Measurements from ENCODE around the gene OR8K5. TPM values are rescaled to one million over a fixed set of nuclear protein-coding genes. Genes with fewer than 3 reads are reported as not detected.
"Not testable (repeated sequence)": the region's sequence is repeated elsewhere in the genome, so short reads cannot be mapped to it uniquely, and the experiment has no call there.

OR8K5 gene
- total RNA-seq, 1 donor from 2014 or later = not detected

DNA sequence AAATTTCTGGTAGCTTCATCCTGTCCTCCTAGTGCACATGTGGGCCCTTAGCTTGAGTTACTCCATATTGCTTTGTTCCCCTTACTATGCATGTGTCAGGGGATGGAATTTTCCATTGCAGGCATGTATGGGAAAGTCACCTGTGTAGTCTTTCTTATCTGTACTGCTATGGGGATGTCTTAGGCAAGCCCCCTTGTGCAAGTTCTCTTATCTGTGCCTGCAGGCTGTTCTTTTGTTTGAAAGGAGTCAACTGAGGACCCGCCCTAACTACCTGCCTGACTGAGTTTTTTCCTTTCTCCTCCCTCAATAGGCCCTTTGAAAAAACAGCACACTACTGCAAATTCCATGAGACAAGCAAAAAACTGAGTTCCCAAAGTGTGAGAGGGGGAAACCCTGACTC, 8.7 kb downstream of the OR8K5 start:
- Mint-ChIP-seq H3K27me3 (no peaks in the 10 kb centered on the region), H3K36me3 (no peaks in the 10 kb centered on the region), H3K9me3 (peaks cover 5% of the 10 kb centered on the region), H3K4me3 (no peak overlapping the region), H3K27ac (no peak overlapping the region), H3K4me1 (ENCODE audit: unreplicated experiment) (no peaks in the 10 kb centered on the region)
- no peak for TF ChIP-seq CTCF (conservative IDR thresholded peaks at IDR 0.05)
- DNase-seq (ENCODE audit: extremely low spot score, unreplicated experiment) = no peak

GRCh38 chr11:56143681-56144080, 16.4 kb downstream of the OR8K5 start:
- H3K9me3 Mint-ChIP-seq; H3K4me3 Mint-ChIP-seq; DNase-seq (ENCODE audit: extremely low spot score, unreplicated experiment); H3K27ac Mint-ChIP-seq; H3K27me3 Mint-ChIP-seq; H3K36me3 Mint-ChIP-seq; H3K4me1 Mint-ChIP-seq (ENCODE audit: unreplicated experiment): not testable (repeated sequence)

DNA sequence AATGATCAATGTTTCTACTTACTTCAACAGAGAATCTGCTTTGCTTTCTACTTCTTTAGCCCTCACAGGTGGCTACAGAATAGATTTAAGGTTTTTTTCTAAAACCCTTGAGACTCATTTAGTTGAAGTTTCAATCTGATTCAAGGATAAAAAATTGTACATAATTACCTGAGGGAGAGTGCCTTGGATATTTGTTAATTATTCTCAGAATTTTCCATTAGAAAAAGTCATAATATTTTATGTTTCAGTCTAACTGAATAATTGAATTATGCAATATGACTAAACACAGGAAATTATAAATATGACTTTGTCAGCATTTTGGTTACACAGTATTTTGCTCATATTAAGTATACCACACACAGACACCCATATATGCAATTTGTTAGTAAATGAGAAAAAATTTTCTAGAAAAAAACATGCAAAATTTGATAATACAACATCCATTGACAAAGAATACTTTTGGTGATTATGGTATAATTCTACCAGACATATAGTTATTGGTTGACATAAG, 19.9 kb downstream of the OR8K5 start, which contains the start of gene OR8J3:
OR8J3 (minus strand) TSS at position 51 of the 511 bp plus-strand sequence. CDS start 2,483 bp downstream, outside the sequence.
- Mint-ChIP-seq H3K27ac (no peak within 1 kb of the TSS), H3K9me3 (no peaks in the 10 kb centered on the region), H3K4me3 (no peak within 1 kb of the TSS), H3K36me3 (no peaks in the 10 kb centered on the region), H3K27me3 (no peaks in the 10 kb centered on the region), H3K4me1 (ENCODE audit: unreplicated experiment) (no peaks in the 10 kb centered on the region)
- no peak for DNase-seq (ENCODE audit: extremely low spot score, unreplicated experiment)
- TF ChIP-seq CTCF (conservative IDR thresholded peaks at IDR 0.05) = no peak

GRCh38 chr11:56122073-56122472, 38.0 kb downstream of the OR8K5 start, which contains the start of gene OR8H3:
TSS of gene OR8H3 (plus strand) at chr11:56122373. CDS start at chr11:56122373, 0 bp downstream.
- Mint-ChIP-seq H3K36me3 (no peaks in the 10 kb centered on the region), H3K9me3 (no peaks in the 10 kb centered on the region), H3K27me3 (no peaks in the 10 kb centered on the region), H3K4me3 (no peak within 1 kb of the TSS), H3K27ac (no peak within 1 kb of the TSS), H3K4me1 (ENCODE audit: unreplicated experiment) (no peaks in the 10 kb centered on the region)
- TF ChIP-seq CTCF (conservative IDR thresholded peaks at IDR 0.05) = no peak
- DNase-seq (ENCODE audit: extremely low spot score, unreplicated experiment) = no peak

Other genes starting within 250 kb of the OR8K5 start
- gene OR5W2, start 245.7 kb downstream of the OR8K5 start, total RNA-seq (ENCODE audit: low replicate concordance) = not detected in 2 replicates
- not detected in 2 replicates for gene OR5I1, start 223.9 kb downstream of the OR8K5 start, total RNA-seq (ENCODE audit: low replicate concordance)
- gene OR10AG1, start 190.4 kb downstream of the OR8K5 start, total RNA-seq (ENCODE audit: low replicate concordance) = not detected in 2 replicates
- gene OR5F1, start 165.7 kb downstream of the OR8K5 start, total RNA-seq (ENCODE audit: low replicate concordance) = not detected in 2 replicates
- not detected in 2 replicates for gene OR5AS1, start 132.7 kb downstream of the OR8K5 start, total RNA-seq (ENCODE audit: low replicate concordance)
- gene OR8I2, start 67.0 kb downstream of the OR8K5 start, total RNA-seq (ENCODE audit: low replicate concordance) = not detected in 2 replicates
- not detected in 2 replicates for gene OR8H2, start 56.6 kb downstream of the OR8K5 start, total RNA-seq (ENCODE audit: low replicate concordance)
- not detected in 2 replicates for gene OR8H3, start 37.9 kb downstream of the OR8K5 start, total RNA-seq (ENCODE audit: low replicate concordance)
- not detected in 2 replicates for gene OR8J3, start 20.1 kb downstream of the OR8K5 start, total RNA-seq (ENCODE audit: low replicate concordance)
- not detected in 2 replicates for gene OR5J2, start 16.3 kb upstream of the OR8K5 start, total RNA-seq (ENCODE audit: low replicate concordance)
- gene OR5T2, start 73.9 kb upstream of the OR8K5 start, total RNA-seq (ENCODE audit: low replicate concordance) = not detected in 2 replicates
- gene OR5T3, start 91.9 kb upstream of the OR8K5 start, total RNA-seq (ENCODE audit: low replicate concordance) = not detected in 2 replicates
- not detected in 2 replicates for gene OR5T1, start 113.8 kb upstream of the OR8K5 start, total RNA-seq (ENCODE audit: low replicate concordance)
- gene OR8H1, start 131.9 kb upstream of the OR8K5 start, total RNA-seq (ENCODE audit: low replicate concordance) = not detected in 2 replicates
- gene OR8K3, start 154.8 kb upstream of the OR8K5 start, total RNA-seq (ENCODE audit: low replicate concordance) = not detected in 2 replicates
- gene OR8K1, start 185.7 kb upstream of the OR8K5 start, total RNA-seq (ENCODE audit: low replicate concordance) = not detected in 2 replicates
- not detected in 2 replicates for gene OR8J1, start 194.0 kb upstream of the OR8K5 start, total RNA-seq (ENCODE audit: low replicate concordance)
- gene OR8U1, start 215.3 kb upstream of the OR8K5 start, total RNA-seq (ENCODE audit: low replicate concordance) = not detected in 2 replicates